CD14-positive monocyte (primary cell): ENCODE measurements around the gene SLC17A2. TPM values are rescaled to one million over a fixed set of nuclear protein-coding genes. Genes with fewer than 3 reads are reported as not detected.

Source experiments
- DNase-seq, 3 donors: peaks; one replicate each; pipeline ENCODE4 v3.0.0-alpha.2; 2011 to 2022
- H2AFZ ChIP-seq: 2 replicates; pipeline ENCODE4 v1.6.0; 2012; ENCODE audit warnings: mild to moderate bottlenecking, low read depth, low read length, inconsistent platforms; ENCODE audit not compliant: insufficient read depth, poor library complexity, severe bottlenecking
- H3K27ac ChIP-seq, 2 donors: 1 replicate in 1 of 2; 2 replicates in 1 of 2; pipeline ENCODE4 v1.5.1; 2012 to 2013; ENCODE audit warnings: low read length in 2 of 2, control low read depth in 1 of 2, inconsistent platforms in 1 of 2, low read depth in 1 of 2, mild to moderate bottlenecking in 1 of 2
- H3K27me3 ChIP-seq, 2 donors: one replicate each; pipeline versions ENCODE4 v1.6.0 to v1.6.1; 2011 to 2013; ENCODE audit warnings: low read length in 2 of 2; ENCODE audit not compliant: control insufficient read depth in 2 of 2, insufficient read depth in 2 of 2
- H3K36me3 ChIP-seq, 2 donors: replicated peaks in 1 of 2; 1 replicate in 1 of 2; 2 replicates in 1 of 2; pipeline versions ENCODE4 v1.5.1 to v1.6.1; 2012 to 2013; ENCODE audit warnings: low read length in 2 of 2, control low read depth in 1 of 2, inconsistent platforms in 1 of 2, mild to moderate bottlenecking in 1 of 2; ENCODE audit not compliant: insufficient read depth in 2 of 2, control insufficient read depth in 1 of 2
- H3K4me1 ChIP-seq, 2 donors: 1 replicate in 1 of 2; 2 replicates in 1 of 2; pipeline versions ENCODE4 v1.5.1 to v1.6.1; 2012 to 2013; ENCODE audit warnings: low read length in 2 of 2, control low read depth in 1 of 2, inconsistent platforms in 1 of 2, mild to moderate bottlenecking in 1 of 2, moderate library complexity in 1 of 2; ENCODE audit not compliant: insufficient read depth in 2 of 2, control insufficient read depth in 1 of 2
- H3K4me2 ChIP-seq: replicated peaks from 2 replicates; pipeline ENCODE3; 2012; ENCODE audit warnings: low read length, moderate library complexity, mild to moderate bottlenecking; ENCODE audit not compliant: poor library complexity, severe bottlenecking; ENCODE audit errors: extremely low read depth
- H3K4me3 ChIP-seq, 3 experiments: fragments of 200-600 bp in 1 of 3; sonication (generic) in 1 of 3; replicated peaks in 1 of 3; 1 replicate in 2 of 3; 2 replicates in 1 of 3; pipeline ENCODE4 v1.5.1; 2011 to 2013; ENCODE audit warnings: low read length in 3 of 3, mild to moderate bottlenecking in 3 of 3, control low read depth in 2 of 3, low read depth in 2 of 3, inconsistent platforms in 1 of 3, moderate library complexity in 1 of 3
- H3K79me2 ChIP-seq: 2 replicates; pipeline ENCODE4 v1.6.0; 2012; ENCODE audit warnings: mild to moderate bottlenecking, control low read depth, inconsistent platforms, low read length, moderate library complexity; ENCODE audit not compliant: insufficient read depth
- H3K9ac ChIP-seq: 2 replicates; pipeline ENCODE4 v1.6.0; 2017; ENCODE audit warnings: low read length, mild to moderate bottlenecking; ENCODE audit not compliant: insufficient read depth, poor library complexity, severe bottlenecking
- H3K9me3 ChIP-seq, 2 donors: replicated peaks in 1 of 2; 1 replicate in 1 of 2; 2 replicates in 1 of 2; pipeline versions ENCODE4 v1.5.1 to v1.6.1; 2012 to 2013; ENCODE audit warnings: low read length in 2 of 2, control low read depth in 1 of 2; ENCODE audit not compliant: control insufficient read depth in 1 of 2, insufficient read depth in 1 of 2
- H4K20me1 ChIP-seq: 2 replicates; pipeline ENCODE4 v1.6.0; 2012; ENCODE audit warnings: mild to moderate bottlenecking, low read length, control low read depth, moderate library complexity; ENCODE audit not compliant: insufficient read depth
- H3K27ac Mint-ChIP-seq, 7 donors: one replicate each; pipeline ENCODE4 v1.8.0; 2020; ENCODE audit warnings: mild to moderate bottlenecking in 7 of 7, mixed read lengths in 7 of 7, moderate library complexity in 6 of 7, inconsistent platforms in 2 of 7
- H3K27me3 Mint-ChIP-seq, 3 donors: one replicate each; pipeline ENCODE4 v1.8.0; 2021 to 2022; ENCODE audit warnings: low read depth in 3 of 3, mild to moderate bottlenecking in 3 of 3, mixed read lengths in 3 of 3, moderate library complexity in 3 of 3, inconsistent platforms in 1 of 3
- H3K36me3 Mint-ChIP-seq, 2 donors: one replicate each; pipeline ENCODE4 v1.8.0; 2020; ENCODE audit warnings: mixed read lengths in 2 of 2, inconsistent platforms in 1 of 2, mild to moderate bottlenecking in 1 of 2
- H3K4me1 Mint-ChIP-seq: one replicate; pipeline ENCODE4 v1.8.0; 2020; ENCODE audit warnings: mild to moderate bottlenecking, mixed read lengths
- H3K4me3 Mint-ChIP-seq, 2 donors: one replicate each; pipeline ENCODE4 v1.8.0; 2020; ENCODE audit warnings: mild to moderate bottlenecking in 2 of 2, mixed read lengths in 2 of 2, moderate library complexity in 1 of 2
- H3K9me3 Mint-ChIP-seq, 7 donors: one replicate each; pipeline ENCODE4 v1.8.0; 2020 to 2022; ENCODE audit warnings: mixed read lengths in 7 of 7, mild to moderate bottlenecking in 6 of 7, moderate library complexity in 6 of 7, inconsistent platforms in 2 of 7
- WGBS: methylation state at CpG from one replicate; pipeline ENCODE4 v1.1.5; 2013; ENCODE audit warnings: missing lambda C conversion rate; ENCODE audit not compliant: insufficient coverage; 5-methylcytosine and 5-hydroxymethylcytosine counted together
- intact Hi-C, 2 donors: fragments of 100-400 bp; cut with micrococcal nuclease; formaldehyde crosslinking; loops; one replicate each; pipeline versions ENCODE4 v1.15.0 to v1.15.1; 2023
- polyA plus RNA-seq, 3 donors: library from polyadenylated mRNA; depleted of rRNA in 1 of 3; unstranded in 2 of 3; stranded (reverse) in 1 of 3; fragments of 300-500 nt in 2 of 3; fragments of >200 nt in 1 of 3; fragmentation: Illumina TruSeq in 2 of 3; gene quantifications; 1 replicate in 2 of 3; 2 replicates in 1 of 3; pipeline ENCODE4 v1.2.3, GENCODE V29; 2012 to 2021
- TF ChIP-seq, protein P1 (sequence below): fragments of 200-600 bp; IDR thresholded peaks from one replicate; pipeline ENCODE4 v1.8.0; 2022; ENCODE audit warnings: antibody characterized with exemption, mild to moderate bottlenecking

SLC17A2 gene
- polyA plus RNA-seq, 3 donors = not detected

- Mint-ChIP-seq H3K4me3 (no peak overlapping the region), H3K4me1 (peaks cover 1% of the 10 kb centered on the region)
- TF ChIP-seq, protein P1, sequence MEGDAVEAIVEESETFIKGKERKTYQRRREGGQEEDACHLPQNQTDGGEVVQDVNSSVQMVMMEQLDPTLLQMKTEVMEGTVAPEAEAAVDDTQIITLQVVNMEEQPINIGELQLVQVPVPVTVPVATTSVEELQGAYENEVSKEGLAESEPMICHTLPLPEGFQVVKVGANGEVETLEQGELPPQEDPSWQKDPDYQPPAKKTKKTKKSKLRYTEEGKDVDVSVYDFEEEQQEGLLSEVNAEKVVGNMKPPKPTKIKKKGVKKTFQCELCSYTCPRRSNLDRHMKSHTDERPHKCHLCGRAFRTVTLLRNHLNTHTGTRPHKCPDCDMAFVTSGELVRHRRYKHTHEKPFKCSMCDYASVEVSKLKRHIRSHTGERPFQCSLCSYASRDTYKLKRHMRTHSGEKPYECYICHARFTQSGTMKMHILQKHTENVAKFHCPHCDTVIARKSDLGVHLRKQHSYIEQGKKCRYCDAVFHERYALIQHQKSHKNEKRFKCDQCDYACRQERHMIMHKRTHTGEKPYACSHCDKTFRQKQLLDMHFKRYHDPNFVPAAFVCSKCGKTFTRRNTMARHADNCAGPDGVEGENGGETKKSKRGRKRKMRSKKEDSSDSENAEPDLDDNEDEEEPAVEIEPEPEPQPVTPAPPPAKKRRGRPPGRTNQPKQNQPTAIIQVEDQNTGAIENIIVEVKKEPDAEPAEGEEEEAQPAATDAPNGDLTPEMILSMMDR = no peak
These were observed 34.7 kb downstream of the SLC17A2 start for GRCh38 chr6:25895771-25896170.

GRCh38 chr6:25893778-25894177, 36.7 kb downstream of the SLC17A2 start:
- WGBS = 100% methylated on average over 3 of the region's 6 CpGs
- H3K9ac ChIP-seq = no peak overlapping the region
- H3K9me3 ChIP-seq = no peaks in the 10 kb centered on the region
- no peak for DNase-seq
- H3K27ac ChIP-seq = no peak overlapping the region
- no peak overlapping the region for H3K4me2 ChIP-seq
- no peaks in the 10 kb centered on the region for H3K27me3 ChIP-seq
- H3K27ac Mint-ChIP-seq = peak overlapping the region in 1 of 7 donors; percentile 41
- peaks cover 4 to 5% of the 10 kb centered on the region in 2 donors for H3K4me1 ChIP-seq
- H4K20me1 ChIP-seq = no peaks in the 10 kb centered on the region
- no peaks in the 10 kb centered on the region for H3K9me3 Mint-ChIP-seq
- no peak overlapping the region for H2AFZ ChIP-seq
- H3K4me1 Mint-ChIP-seq = peaks cover 7% of the 10 kb centered on the region
- no peak overlapping the region for H3K4me3 Mint-ChIP-seq
- no peaks in the 10 kb centered on the region for H3K36me3 Mint-ChIP-seq
- TF ChIP-seq, protein P1 = no peak
- no peaks in the 10 kb centered on the region for H3K36me3 ChIP-seq
- H3K4me3 ChIP-seq = no peak overlapping the region
- intact Hi-C loops = no loop called here
- H3K27me3 Mint-ChIP-seq = peaks cover 0 to 1% (median 0%) of the 10 kb centered on the region in 3 donors
- H3K79me2 ChIP-seq = no peaks in the 10 kb centered on the region

More at GRCh38 chr6:25895771-25896170, 34.7 kb downstream of the SLC17A2 start:
- no peak overlapping the region for H2AFZ ChIP-seq
- no peak overlapping the region for H3K9ac ChIP-seq
- no peaks in the 10 kb centered on the region for H3K79me2 ChIP-seq
- Mint-ChIP-seq H3K27me3 (peaks cover 0 to 1% (median 0%) of the 10 kb centered on the region in 3 donors), H3K9me3 (no peaks in the 10 kb centered on the region), H3K27ac (no peak overlapping the region), H3K36me3 (no peaks in the 10 kb centered on the region)
- no peaks in the 10 kb centered on the region for H3K9me3 ChIP-seq
- no peaks in the 10 kb centered on the region for H3K27me3 ChIP-seq
- no peaks in the 10 kb centered on the region for H4K20me1 ChIP-seq
- H3K36me3 ChIP-seq = no peaks in the 10 kb centered on the region
- DNase-seq = no peak
- no peak overlapping the region for H3K4me2 ChIP-seq
- no peak overlapping the region for H3K27ac ChIP-seq
- no peak overlapping the region for H3K4me3 ChIP-seq
- WGBS = no CpG with 5 or more reads among the region's 1 CpG
- intact Hi-C loops = no loop called here
- H3K4me1 ChIP-seq = no peaks in the 10 kb centered on the region
